ENCODE data around the gene ILF2.
"Not testable (repeated sequence)": the region's sequence is repeated elsewhere in the genome, so short reads cannot be mapped to it uniquely, and the experiment has no call there.

ILF2 gene

GRCh38 chr1:153670859-153671627, at the start of gene ILF2:
Gene ILF2, minus strand, starts transcription at chr1:153670993. Its CDS starts 71 bp downstream, at chr1:153670922.
- DNase-seq (ENCODE audit: low spot score): peak; percentile 99

- no peak for DNase-seq (ENCODE audit: low spot score)
Observed at GRCh38 chr1:153717330-153717729, 46.5 kb upstream of the ILF2 start.

- not testable (repeated sequence) for DNase-seq (ENCODE audit: low spot score)
Observed at GRCh38 chr1:153716211-153716610, 45.4 kb upstream of the ILF2 start.

- DNase-seq (ENCODE audit: low spot score): no peak
Observed at GRCh38 chr1:153711026-153711425, 40.2 kb upstream of the ILF2 start.

- DNase-seq (ENCODE audit: low spot score): no peak
Observed at GRCh38 chr1:153705484-153705883, 34.7 kb upstream of the ILF2 start.

- DNase-seq (ENCODE audit: low spot score): no peak
Observed at GRCh38 chr1:153699768-153700167, 29.0 kb upstream of the ILF2 start.

- no peak for DNase-seq (ENCODE audit: low spot score)
Observed at GRCh38 chr1:153698923-153699714, 28.3 kb upstream of the ILF2 start.

GRCh38 chr1:153698020-153698922, 27.5 kb upstream of the ILF2 start:
- no peak for DNase-seq (ENCODE audit: low spot score)

GRCh38 chr1:153697191-153698019, 26.6 kb upstream of the ILF2 start:
- DNase-seq (ENCODE audit: low spot score): no peak

GRCh38 chr1:153696741-153697140, 25.9 kb upstream of the ILF2 start:
- no peak for DNase-seq (ENCODE audit: low spot score)

GRCh38 chr1:153693466-153693865, 22.7 kb upstream of the ILF2 start:
- no peak for DNase-seq (ENCODE audit: low spot score)

GRCh38 chr1:153688736-153689328, 18.0 kb upstream of the ILF2 start:
- no peak for DNase-seq (ENCODE audit: low spot score)

GRCh38 chr1:153688276-153688675, 17.5 kb upstream of the ILF2 start:
- DNase-seq (ENCODE audit: low spot score): no peak

GRCh38 chr1:153687346-153688125, 16.7 kb upstream of the ILF2 start:
- no peak for DNase-seq (ENCODE audit: low spot score)

GRCh38 chr1:153685544-153686340, 14.9 kb upstream of the ILF2 start:
- no peak for DNase-seq (ENCODE audit: low spot score)

- no peak for DNase-seq (ENCODE audit: low spot score)
Observed at GRCh38 chr1:153684892-153685291, 14.1 kb upstream of the ILF2 start.

- no peak for DNase-seq (ENCODE audit: low spot score)
Observed at GRCh38 chr1:153683854-153684253, 13.1 kb upstream of the ILF2 start.

GRCh38 chr1:153682730-153683129, 11.9 kb upstream of the ILF2 start:
- no peak for DNase-seq (ENCODE audit: low spot score)

- no peak for DNase-seq (ENCODE audit: low spot score)
Observed at GRCh38 chr1:153680120-153680403, 9.3 kb upstream of the ILF2 start.

All from CD4-positive, alpha-beta T cell treated with Interleukin-6 at 100 ng/mL for 8 hours (primary cell).